HG03025 (cell line): ENCODE results near the gene MTURN.
A peak's percentile ranks its signal among the peaks of the same experiment; 100 is the strongest.
"Not testable (repeated sequence)": the region's sequence is repeated elsewhere in the genome, so short reads cannot be mapped to it uniquely, and the experiment has no call there.

Source experiments
- ATAC-seq: cut with Tn5 transposase; IDR thresholded peaks from one replicate; pipeline ENCODE4 v1.9.1; 2021; ENCODE audit warnings: mild to moderate bottlenecking, moderate library complexity; ENCODE audit not compliant: unreplicated experiment, low FRiP score

Gene MTURN

GRCh38 chr7:30134611-30135300 lies at the start of gene MTURN:
MTURN (plus strand) TSS chr7:30134986; CDS start chr7:30135137, 151 bp downstream.
- peak; percentile 86 for ATAC-seq

- no peak for ATAC-seq
Measured at GRCh38 chr7:30086529-30086928, 48.3 kb upstream of the MTURN start.

- ATAC-seq: no peak
Measured at GRCh38 chr7:30087371-30087770, 47.4 kb upstream of the MTURN start.

- ATAC-seq: no peak
Measured at GRCh38 chr7:30088362-30088761, 46.4 kb upstream of the MTURN start.

GRCh38 chr7:30090111-30090510 lies 44.7 kb upstream of the MTURN start:
- no peak for ATAC-seq

- no peak for ATAC-seq
Measured at GRCh38 chr7:30091491-30091912, 43.3 kb upstream of the MTURN start.

- ATAC-seq: no peak
Measured at GRCh38 chr7:30091987-30092386, 42.8 kb upstream of the MTURN start.

GRCh38 chr7:30093420-30093952 lies 41.3 kb upstream of the MTURN start:
- ATAC-seq: no peak

GRCh38 chr7:30098599-30098998 lies 36.2 kb upstream of the MTURN start:
- not testable (repeated sequence) for ATAC-seq

- no peak for ATAC-seq
Measured at GRCh38 chr7:30102281-30102680, 32.5 kb upstream of the MTURN start.

GRCh38 chr7:30104157-30104556 lies 30.6 kb upstream of the MTURN start:
- ATAC-seq: no peak

GRCh38 chr7:30112103-30112713 lies 22.6 kb upstream of the MTURN start:
- ATAC-seq: no peak

- no peak for ATAC-seq
Measured at GRCh38 chr7:30113144-30113543, 21.6 kb upstream of the MTURN start.

GRCh38 chr7:30114536-30115238 lies 20.1 kb upstream of the MTURN start:
- ATAC-seq: no peak

- ATAC-seq: no peak
Measured at GRCh38 chr7:30115709-30116297, 19.0 kb upstream of the MTURN start.

GRCh38 chr7:30116771-30117170 lies 18.0 kb upstream of the MTURN start:
- no peak for ATAC-seq

- ATAC-seq: no peak
Measured at GRCh38 chr7:30117896-30118295, 16.9 kb upstream of the MTURN start.

GRCh38 chr7:30119890-30120577 lies 14.8 kb upstream of the MTURN start:
- no peak for ATAC-seq

GRCh38 chr7:30133736-30134610 lies 813 bp upstream of the MTURN start:
- no peak for ATAC-seq
